Natural killer cell (primary cell): ENCODE results near the gene TSPAN18. TPM values are rescaled to one million over a fixed set of nuclear protein-coding genes. Genes with fewer than 3 reads are reported as not detected.

Source experiments
- ATAC-seq, 3 donors: fragments of 150-1000 bp in 2 of 3; fragments of 200-7000 bp in 1 of 3; cut with Tn5 transposase; 1 replicate in 1 of 3; 2 replicates in 2 of 3; pipeline ENCODE4 v1.10.0; 2021; ENCODE audit warnings: mild to moderate bottlenecking in 2 of 3, moderate library complexity in 2 of 3
- DNase-seq, 2 donors: peaks; one replicate each; pipeline versions ENCODE4 v3.0.0 to v3.0.0-alpha.2; 2013 to 2021; ENCODE audit warnings: mixed read lengths in 1 of 2
- H3K27ac ChIP-seq: one replicate; pipeline ENCODE4 v1.5.1; 2013; ENCODE audit warnings: mild to moderate bottlenecking, low read length
- H3K27me3 ChIP-seq: one replicate; pipeline ENCODE4 v1.6.1; 2013; ENCODE audit warnings: low read length; ENCODE audit not compliant: control insufficient read depth, insufficient read depth
- H3K36me3 ChIP-seq: one replicate; pipeline ENCODE4 v1.6.1; 2013; ENCODE audit warnings: low read length; ENCODE audit not compliant: control insufficient read depth, insufficient read depth
- H3K4me1 ChIP-seq: one replicate; pipeline ENCODE4 v1.6.1; 2013; ENCODE audit warnings: low read length; ENCODE audit not compliant: control insufficient read depth, insufficient read depth
- H3K4me3 ChIP-seq: one replicate; pipeline ENCODE4 v1.5.1; 2013; ENCODE audit warnings: low read length
- H3K9me3 ChIP-seq: one replicate; pipeline ENCODE4 v1.6.1; 2013; ENCODE audit warnings: low read length; ENCODE audit not compliant: control insufficient read depth, insufficient read depth
- H3K27ac Mint-ChIP-seq, 2 donors: one replicate each; pipeline ENCODE4 v1.8.0; 2022; ENCODE audit warnings: mild to moderate bottlenecking in 2 of 2, mixed read lengths in 2 of 2, moderate library complexity in 1 of 2
- H3K27me3 Mint-ChIP-seq, 2 donors: one replicate each; pipeline ENCODE4 v1.8.0; 2022; ENCODE audit warnings: low read depth in 2 of 2, mixed read lengths in 2 of 2
- H3K36me3 Mint-ChIP-seq: one replicate; pipeline ENCODE4 v1.8.0; 2022; ENCODE audit warnings: mixed read lengths
- H3K4me1 Mint-ChIP-seq, 2 donors: one replicate each; pipeline ENCODE4 v1.8.0; 2022; ENCODE audit warnings: mixed read lengths in 2 of 2
- H3K4me3 Mint-ChIP-seq: one replicate; pipeline ENCODE4 v1.8.0; 2022; ENCODE audit warnings: mild to moderate bottlenecking, moderate library complexity, mixed read lengths
- H3K9me3 Mint-ChIP-seq, 2 donors: one replicate each; pipeline ENCODE4 v1.8.0; 2022; ENCODE audit warnings: mixed read lengths in 2 of 2
- CTCF ChIP-seq: fragments of 200-600 bp; IDR thresholded peaks from one replicate; pipeline ENCODE4 v1.8.0; 2022; ENCODE audit warnings: antibody characterized with exemption
- WGBS: methylation state at CpG from one replicate; pipeline ENCODE4 v1.1.7; 2013; ENCODE audit warnings: missing lambda C conversion rate; ENCODE audit not compliant: insufficient coverage; 5-methylcytosine and 5-hydroxymethylcytosine counted together
- intact Hi-C: fragments of 100-400 bp; cut with micrococcal nuclease; formaldehyde crosslinking; loops from one replicate; pipeline ENCODE4 v1.14.2; 2022
- total RNA-seq, 4 donors: library from RNA; stranded (reverse); fragments of 120-200 nt in 1 of 4; gene quantifications; one replicate each; pipeline versions ENCODE4 v1.2.3 to v1.2.4, GENCODE V29; 2013 to 2022

The TSPAN18 gene
- total RNA-seq, 3 donors from 2014 or later (not counting 1 experiment from before 2014, with no cell fraction given) = 1.9 to 2.4 (median 2.3) TPM

- Mint-ChIP-seq H3K4me1 (no peaks in the 10 kb centered on the region), H3K27ac (no peak overlapping the region), H3K36me3 (no peaks in the 10 kb centered on the region), H3K27me3 (peaks cover 25 to 54% of the 10 kb centered on the region in 2 donors), H3K9me3 (no peaks in the 10 kb centered on the region), H3K4me3 (no peak overlapping the region)
- H3K27me3 ChIP-seq = no peaks in the 10 kb centered on the region
- H3K4me1 ChIP-seq = no peaks in the 10 kb centered on the region
- H3K9me3 ChIP-seq = no peaks in the 10 kb centered on the region
- 76% methylated on average over 8 of the region's 8 CpGs for WGBS
- no peak for TF ChIP-seq CTCF
- H3K4me3 ChIP-seq = no peak overlapping the region
- DNase-seq (no peak), ATAC-seq (no peak)
- H3K27ac ChIP-seq = no peak overlapping the region
- H3K36me3 ChIP-seq = no peaks in the 10 kb centered on the region
- intact Hi-C loops = no loop called here
Measured at GRCh38 chr11:44833877-44834452, 107.2 kb downstream of the TSPAN18 start.

GRCh38 chr11:44834846-44835245 is 108.1 kb downstream of the TSPAN18 start:
- no peak for TF ChIP-seq CTCF
- Histone ChIP-seq H3K27me3 (no peaks in the 10 kb centered on the region), H3K4me1 (no peaks in the 10 kb centered on the region), H3K27ac (no peak overlapping the region), H3K36me3 (no peaks in the 10 kb centered on the region), H3K9me3 (no peaks in the 10 kb centered on the region), H3K4me3 (no peak overlapping the region)
- DNase-seq (no peak), ATAC-seq (no peak)
- no peak overlapping the region for H3K27ac Mint-ChIP-seq
- intact Hi-C loops = no loop called here
- 84% methylated on average over 6 of the region's 6 CpGs for WGBS
- H3K36me3 Mint-ChIP-seq = no peaks in the 10 kb centered on the region
- peaks cover 25 to 63% of the 10 kb centered on the region in 2 donors for H3K27me3 Mint-ChIP-seq
- no peaks in the 10 kb centered on the region for H3K9me3 Mint-ChIP-seq
- H3K4me1 Mint-ChIP-seq = no peaks in the 10 kb centered on the region
- no peak overlapping the region for H3K4me3 Mint-ChIP-seq

GRCh38 chr11:44835296-44835695 is 108.5 kb downstream of the TSPAN18 start:
- H3K9me3 Mint-ChIP-seq = no peaks in the 10 kb centered on the region
- no peak overlapping the region for H3K27ac Mint-ChIP-seq
- Histone ChIP-seq H3K4me3 (no peak overlapping the region), H3K4me1 (no peaks in the 10 kb centered on the region), H3K27me3 (no peaks in the 10 kb centered on the region), H3K36me3 (no peaks in the 10 kb centered on the region), H3K27ac (no peak overlapping the region), H3K9me3 (no peaks in the 10 kb centered on the region)
- no peaks in the 10 kb centered on the region for H3K4me1 Mint-ChIP-seq
- no peak for ATAC-seq
- 100% methylated on average over 3 of the region's 4 CpGs for WGBS
- no peak overlapping the region for H3K4me3 Mint-ChIP-seq
- no peak for DNase-seq
- intact Hi-C loops = no loop called here
- no peaks in the 10 kb centered on the region for H3K36me3 Mint-ChIP-seq
- TF ChIP-seq CTCF = no peak
- peaks cover 24 to 67% of the 10 kb centered on the region in 2 donors for H3K27me3 Mint-ChIP-seq

GRCh38 chr11:44835938-44836337 is 109.2 kb downstream of the TSPAN18 start:
- H3K4me1 Mint-ChIP-seq = no peaks in the 10 kb centered on the region
- ATAC-seq (no peak), DNase-seq (no peak)
- no peaks in the 10 kb centered on the region for H3K36me3 Mint-ChIP-seq
- H3K27ac Mint-ChIP-seq = no peak overlapping the region
- no peak overlapping the region for H3K4me3 Mint-ChIP-seq
- no peaks in the 10 kb centered on the region for H3K36me3 ChIP-seq
- H3K27me3 Mint-ChIP-seq = peaks cover 26 to 74% of the 10 kb centered on the region in 2 donors
- WGBS = 98% methylated on average over 3 of the region's 4 CpGs
- no peaks in the 10 kb centered on the region for H3K9me3 Mint-ChIP-seq
- H3K4me3 ChIP-seq = no peak overlapping the region
- no peak for TF ChIP-seq CTCF
- H3K9me3 ChIP-seq = no peaks in the 10 kb centered on the region
- H3K4me1 ChIP-seq = no peaks in the 10 kb centered on the region
- H3K27ac ChIP-seq = no peak overlapping the region
- intact Hi-C loops = no loop called here
- no peaks in the 10 kb centered on the region for H3K27me3 ChIP-seq
